NCI-H1436 (cell line): ENCODE results near the gene CACNA1H.
"Not testable (repeated sequence)": the region's sequence is repeated elsewhere in the genome, so short reads cannot be mapped to it uniquely, and the experiment has no call there.

Experiments
- DNase-seq: peaks from one replicate; lab custom pipeline; 2025; lab: John Stamatoyannopoulos, UW

CACNA1H gene

DNA sequence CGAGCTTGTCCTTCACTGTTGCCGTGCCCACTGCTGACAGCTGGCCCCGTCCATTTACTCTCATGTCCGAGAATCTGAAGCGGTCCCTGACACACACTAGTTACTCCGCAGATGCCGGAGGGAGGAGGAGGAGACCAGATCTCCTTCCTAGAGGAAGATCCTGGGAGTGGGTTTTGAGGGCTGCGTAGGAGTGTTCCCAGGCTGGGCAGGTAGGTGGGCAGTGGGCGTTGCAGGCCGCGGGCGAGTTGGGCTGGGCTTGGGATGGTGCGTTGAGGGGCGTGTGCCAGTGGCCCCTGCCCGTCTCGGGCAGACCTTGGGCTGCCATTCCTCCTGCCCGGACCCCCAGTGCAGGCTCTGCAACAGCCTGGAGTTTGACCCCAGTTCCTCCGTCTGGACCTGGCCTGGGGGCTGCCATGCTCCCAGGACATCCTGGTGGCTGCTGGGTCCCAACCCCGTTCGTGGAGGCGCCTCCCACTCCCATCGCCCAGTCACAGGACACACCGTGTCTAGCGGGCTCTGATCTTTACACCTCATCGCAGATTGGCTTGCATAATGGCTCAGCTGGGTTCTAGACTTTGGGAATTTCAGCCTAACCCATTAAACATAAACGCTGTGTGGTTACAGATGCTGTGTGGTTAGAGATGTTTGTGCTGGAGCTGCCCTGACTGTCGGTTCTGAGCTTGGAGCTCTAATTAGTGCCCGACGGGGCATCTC, 22.8 kb downstream of the CACNA1H start:
- no peak for DNase-seq

DNA sequence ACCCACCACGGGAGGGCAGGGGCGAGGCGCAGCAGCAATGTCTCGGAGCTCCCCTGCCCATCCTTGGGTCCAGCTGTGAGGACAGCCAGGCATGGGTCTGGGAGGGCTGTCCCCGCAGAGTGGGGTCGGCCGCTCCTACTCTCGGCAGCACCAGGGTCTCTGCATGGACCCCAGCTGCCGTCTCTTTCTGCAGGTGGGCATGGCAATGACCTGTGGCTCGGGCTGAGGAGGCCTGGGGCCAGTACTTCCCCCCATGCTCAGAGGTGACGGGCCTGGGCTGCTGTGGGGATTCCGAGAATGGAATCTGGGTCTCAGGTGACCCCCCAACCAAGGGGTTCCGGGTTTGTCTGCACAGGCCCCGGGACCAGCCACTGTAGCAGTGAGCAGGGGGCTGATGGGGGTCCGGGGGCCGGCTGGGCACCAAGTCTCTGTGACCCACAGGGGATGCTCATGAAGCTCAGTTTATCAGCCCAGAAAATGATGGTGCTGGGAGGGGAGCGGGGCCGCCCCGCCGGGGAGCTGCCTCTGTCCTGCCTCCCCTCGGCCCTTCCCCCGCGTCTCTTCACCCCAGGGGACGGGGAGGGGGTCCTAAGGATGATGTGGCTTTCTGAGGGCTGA, 23.5 kb downstream of the CACNA1H start:
- DNase-seq: no peak

DNA sequence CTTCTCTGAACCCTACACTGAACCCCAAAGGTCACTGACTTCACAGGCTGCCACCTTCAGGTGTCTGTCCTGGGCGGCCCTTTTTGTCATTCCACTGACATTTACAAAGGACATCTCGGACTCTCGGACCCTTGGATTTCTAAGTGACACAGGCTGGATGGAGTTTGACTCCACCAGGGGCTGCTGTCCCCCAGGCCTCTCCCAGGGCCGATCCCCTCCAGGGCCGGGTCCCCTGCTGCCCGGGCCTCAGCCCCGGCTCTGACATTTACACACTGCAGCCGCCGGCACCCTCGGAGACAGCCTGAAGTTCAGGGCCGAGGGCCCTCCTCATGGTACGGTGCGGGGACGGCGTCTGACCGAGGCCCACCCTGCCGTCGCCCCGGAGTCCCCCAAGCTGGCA, 24.1 kb downstream of the CACNA1H start:
- no peak for DNase-seq

DNA sequence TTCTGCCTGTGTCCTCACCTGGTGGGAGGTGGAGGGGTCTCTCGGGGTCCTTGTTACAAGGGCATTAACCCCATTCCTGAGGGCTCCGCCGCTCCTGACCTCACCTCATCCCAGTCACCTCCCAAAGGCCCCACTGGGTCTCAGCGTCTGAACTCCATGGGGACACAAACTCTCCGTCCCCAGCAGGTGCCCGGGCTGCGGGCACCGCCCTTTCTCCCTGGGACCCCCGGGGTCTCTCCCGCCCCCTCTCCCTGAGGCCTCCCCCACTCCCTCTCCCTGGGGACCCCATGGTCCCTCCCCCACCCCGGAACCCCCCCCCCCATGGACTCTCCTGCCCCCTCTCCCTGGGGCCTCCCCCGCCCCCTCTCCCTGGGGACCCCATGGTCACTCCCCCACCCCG, 24.8 kb downstream of the CACNA1H start:
- no peak for DNase-seq

DNA sequence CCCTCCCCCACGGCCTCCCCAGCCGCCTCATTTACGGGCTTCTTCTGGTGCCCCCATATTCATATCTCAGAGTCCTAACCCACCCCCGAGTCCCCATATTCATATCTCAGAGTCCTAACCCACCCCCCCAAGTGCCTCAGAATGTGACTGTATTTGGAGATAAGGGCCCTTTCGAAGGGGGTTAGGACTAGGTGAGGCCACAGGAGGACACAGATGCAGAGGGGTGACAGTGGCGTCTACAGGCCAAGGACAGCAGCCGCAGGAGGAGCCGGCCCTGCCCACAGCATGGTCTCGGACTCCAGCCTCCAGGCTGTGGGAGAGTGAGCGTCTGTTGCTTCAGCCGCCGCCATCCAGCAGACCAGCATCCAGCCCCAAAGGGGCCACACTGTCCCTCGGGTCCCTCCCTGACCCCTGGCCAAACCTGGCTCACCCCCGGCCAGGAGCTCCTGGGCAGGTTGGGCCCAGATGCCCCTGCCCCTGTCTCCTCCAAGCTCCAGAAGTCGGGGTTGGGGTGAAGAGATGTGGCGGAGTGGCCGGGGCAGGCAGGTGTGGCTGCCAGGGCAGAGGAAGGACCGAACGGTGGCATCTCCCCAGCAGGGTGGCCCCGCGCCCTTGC, 25.5 kb downstream of the CACNA1H start:
- no peak for DNase-seq

DNA sequence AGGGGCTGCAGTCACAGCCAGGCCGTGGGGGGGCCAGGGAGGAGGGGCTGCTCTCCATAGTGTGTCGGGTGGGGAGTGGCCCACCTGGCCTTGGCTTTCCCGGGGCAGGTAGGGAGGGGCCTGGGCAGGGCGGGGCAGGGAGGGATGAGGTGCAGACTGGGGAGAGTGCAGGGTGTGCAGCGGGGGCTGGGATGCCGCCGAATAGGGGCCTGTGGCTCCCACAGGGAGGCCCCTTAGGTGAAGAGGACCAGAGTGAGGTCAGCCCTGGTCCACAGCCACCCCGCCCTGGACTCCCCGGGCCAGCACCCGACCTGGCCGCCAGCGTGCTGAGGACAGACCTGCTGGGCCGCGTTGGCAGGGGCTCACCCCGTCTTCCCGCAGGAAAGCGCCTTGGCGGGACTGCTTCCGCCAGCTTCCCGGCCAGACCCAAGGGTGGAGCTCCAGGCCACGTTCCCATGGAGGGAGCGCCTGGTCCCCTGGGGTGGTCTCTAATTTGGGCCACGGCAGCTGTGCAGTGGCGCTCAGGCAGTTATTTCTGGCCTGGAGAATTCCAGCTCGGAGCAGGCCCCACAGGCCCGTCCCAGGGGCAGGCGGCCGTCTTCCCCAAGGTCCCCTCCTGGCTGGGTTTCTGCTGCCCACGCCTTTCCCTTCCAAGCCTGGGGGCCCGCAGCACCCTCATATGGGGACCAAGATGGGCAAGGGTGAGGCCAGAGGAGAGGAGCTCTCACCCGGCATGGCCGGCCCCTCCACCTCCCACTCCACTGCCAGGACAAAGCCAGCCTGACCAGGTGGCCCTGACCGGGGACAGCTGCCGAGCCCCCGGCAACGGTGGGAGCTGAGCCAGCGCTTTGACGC, 27.9 kb downstream of the CACNA1H start:
- DNase-seq: no peak

DNA sequence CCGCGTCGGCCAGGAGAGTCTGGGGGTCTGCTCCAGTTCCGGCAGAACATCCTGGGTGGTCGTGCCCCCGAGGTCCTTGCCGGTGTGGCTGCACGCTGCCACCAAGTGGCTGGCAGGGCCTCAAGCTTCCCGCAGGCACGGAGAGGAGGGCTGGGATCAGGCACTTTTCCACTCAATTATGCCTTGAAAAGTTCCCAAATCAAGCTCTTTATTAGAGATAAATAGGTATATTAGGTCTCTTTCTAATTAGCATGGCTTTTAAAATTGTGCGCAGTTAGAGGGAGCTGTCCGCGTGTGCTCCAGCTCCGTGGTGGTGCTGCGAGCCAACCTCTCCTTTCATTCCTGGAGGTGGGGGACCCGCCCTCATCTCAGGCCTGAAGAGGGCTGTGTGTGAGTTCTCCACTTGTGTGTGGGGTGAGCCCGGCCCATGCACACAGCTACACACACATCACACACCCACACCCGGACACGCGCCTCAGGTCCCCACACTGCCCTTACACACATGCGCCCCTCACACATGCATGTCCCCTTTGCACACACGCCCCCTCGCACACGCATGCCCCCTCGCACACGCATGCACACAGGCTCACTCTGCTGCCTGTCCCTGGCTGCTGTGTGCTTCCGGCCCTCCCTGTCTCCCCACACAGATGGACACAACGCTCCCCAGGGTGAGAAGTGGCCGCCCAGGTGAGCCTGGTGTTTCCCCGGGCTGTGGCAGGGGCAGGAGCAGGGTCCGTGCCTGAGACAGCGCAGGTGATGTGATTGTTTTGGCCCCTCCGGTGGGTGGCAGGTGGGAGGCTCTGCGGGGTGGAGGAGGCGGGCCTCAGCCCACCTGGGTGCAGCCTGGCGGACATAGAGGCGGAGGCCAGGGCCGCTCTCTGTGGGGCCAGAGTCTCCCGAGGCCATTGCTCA, 28.8 kb downstream of the CACNA1H start:
- DNase-seq: no peak

DNA sequence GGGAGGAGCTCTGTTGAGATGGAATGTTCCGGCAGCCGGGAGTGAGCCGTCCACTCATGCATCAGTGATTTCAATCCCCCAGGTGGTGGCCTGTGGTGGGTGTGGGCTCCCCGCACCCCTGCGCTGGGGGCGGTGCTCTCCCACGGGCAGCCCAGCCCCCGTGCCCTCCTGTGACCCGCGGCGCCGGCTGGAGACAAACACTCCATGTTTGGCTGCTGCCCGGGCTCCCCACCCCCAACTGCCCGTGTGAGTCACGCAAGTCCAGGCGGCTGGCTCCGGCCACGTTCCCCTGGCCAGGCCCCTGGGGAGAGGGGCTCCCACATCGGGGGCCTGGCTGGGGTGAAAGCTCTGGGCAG, 29.4 kb downstream of the CACNA1H start:
- no peak for DNase-seq

DNA sequence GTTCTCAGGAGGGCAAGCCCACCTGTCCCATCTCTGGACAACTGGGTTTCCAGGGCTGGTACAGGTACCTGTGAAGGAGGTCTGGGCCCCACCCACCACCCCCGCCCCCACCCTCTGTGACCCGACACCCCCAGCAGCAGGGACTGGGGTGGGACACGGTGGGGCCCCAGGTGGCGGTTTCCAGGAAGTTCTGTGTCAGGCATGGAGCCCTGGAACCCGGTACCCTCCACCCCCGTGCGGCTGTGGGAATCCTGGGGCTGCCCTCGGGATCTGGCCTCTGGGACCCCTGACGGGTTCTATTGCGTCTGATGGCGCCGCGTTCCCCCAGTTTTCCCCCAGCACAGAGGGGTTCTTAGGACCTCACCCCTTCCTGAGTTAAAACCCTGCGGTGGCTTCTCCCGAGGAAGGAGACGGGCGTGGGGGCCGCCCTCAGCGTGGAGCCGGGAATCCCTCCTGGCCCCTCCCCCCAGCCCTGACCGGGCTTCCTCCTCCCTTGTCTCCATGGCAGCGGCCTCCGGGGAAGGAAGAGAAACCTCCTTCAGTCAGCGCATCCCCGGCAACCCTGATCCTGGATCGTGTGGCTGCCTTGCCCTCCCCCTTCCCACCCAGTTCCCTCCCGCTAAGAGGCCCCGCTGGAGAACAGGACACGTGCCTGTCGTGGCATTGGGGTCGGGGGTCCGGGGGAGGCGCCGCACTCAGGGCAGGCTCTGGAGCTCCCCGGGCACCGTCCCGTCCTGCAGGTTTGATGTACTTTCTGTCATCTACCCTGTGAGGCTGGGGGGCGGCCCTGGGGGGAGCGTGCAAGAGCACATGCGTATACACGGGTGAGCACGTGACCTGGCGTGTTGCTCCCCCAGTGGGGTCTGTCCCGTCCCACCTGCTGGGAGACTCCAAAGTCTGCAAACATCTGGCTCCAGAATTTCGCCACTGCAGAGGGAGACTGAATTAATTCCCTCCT, 30.3 kb downstream of the CACNA1H start:
- peak; percentile 71 for DNase-seq

DNA sequence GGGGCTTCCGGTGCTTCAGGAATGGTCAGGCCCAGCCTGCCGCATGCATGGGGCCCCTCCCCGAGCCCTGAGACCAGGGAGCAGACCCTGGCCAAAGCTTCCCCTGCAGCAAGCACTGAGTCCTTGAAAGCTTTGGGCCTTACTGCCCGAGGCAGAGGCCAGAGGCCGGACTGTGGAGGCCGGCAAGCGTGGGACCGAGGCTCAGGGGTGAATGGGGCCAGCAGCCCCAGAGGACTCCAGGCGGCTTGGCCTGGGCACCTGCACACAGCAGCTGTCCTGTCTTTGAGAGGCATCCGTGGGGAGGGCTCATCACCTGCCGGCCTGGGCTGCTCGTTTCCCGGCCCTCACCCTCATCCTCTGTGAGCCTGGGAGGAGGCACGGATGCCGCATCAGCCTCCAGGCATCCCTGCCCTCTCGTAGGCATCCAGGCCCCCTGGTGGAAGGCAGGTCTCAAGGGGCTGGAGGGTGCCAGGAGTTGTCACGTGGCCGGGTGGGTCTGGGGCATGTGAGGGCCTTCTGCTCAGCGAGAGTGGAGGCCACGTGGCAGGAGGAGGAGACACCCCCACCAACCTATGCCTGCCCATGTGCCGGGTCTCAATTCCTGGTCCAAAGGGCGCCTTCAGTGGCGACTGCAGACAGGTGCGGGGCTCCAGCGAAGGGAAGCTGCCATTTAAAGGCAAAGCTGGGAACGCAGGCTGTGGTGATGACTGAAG, 31.4 kb downstream of the CACNA1H start:
- DNase-seq: peak; percentile 78

DNA sequence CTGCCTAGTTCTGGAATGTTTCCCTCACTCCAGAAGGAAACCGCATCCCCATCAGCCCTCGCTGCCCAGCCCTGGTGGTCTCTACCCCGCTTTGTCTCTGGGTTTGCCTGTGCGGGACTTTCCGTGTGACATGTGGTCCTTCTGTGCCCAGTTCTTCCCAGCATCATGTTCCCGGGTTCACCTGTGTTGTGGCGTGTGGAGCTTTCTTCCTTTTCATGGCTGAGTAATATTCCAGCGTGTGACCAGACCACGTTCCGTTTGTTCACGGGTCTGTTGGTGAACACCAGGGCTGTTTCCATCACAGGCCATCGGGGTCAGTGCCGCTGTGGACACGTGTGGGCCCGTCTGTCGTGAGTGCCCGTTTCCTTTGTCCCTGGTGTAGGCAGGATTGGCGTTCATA, 32.1 kb downstream of the CACNA1H start:
- DNase-seq: no peak

DNA sequence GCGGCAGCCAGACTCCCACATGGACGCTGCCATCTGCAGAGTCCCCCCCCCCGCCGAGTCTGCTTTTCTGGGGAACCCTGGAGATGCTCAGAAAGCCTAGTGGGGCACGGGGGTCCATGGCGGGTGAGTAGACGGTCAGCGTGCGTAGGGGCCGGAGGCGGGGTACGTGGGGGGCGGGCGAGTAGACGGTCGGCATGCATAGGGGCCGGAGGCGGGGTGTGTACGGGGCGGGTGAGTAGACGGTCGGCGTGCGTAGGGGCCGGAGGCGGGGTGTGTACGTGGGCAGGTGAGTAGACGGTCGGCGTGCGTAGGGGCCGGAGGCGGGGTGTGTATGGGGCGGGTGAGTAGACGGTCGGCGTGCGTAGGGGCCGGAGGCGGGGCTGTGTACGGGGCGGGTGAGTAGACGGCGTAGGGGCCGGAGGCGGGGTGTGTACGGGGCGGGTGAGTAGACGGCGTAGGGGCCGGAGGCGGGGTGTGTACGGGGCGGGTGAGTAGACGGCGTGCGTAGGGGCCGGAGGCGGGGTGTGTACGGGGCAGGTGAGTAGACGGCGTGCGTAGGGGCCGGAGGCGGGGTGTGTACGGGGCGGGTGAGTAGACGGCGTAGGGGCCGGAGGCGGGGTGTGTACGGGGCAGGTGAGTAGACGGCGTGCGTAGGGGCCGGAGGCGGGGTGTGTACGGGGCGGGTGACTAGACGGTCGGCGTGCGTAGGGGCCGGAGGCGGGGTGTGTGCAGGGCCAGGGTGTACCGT, 32.7 kb downstream of the CACNA1H start:
- not testable (repeated sequence) for DNase-seq

DNA sequence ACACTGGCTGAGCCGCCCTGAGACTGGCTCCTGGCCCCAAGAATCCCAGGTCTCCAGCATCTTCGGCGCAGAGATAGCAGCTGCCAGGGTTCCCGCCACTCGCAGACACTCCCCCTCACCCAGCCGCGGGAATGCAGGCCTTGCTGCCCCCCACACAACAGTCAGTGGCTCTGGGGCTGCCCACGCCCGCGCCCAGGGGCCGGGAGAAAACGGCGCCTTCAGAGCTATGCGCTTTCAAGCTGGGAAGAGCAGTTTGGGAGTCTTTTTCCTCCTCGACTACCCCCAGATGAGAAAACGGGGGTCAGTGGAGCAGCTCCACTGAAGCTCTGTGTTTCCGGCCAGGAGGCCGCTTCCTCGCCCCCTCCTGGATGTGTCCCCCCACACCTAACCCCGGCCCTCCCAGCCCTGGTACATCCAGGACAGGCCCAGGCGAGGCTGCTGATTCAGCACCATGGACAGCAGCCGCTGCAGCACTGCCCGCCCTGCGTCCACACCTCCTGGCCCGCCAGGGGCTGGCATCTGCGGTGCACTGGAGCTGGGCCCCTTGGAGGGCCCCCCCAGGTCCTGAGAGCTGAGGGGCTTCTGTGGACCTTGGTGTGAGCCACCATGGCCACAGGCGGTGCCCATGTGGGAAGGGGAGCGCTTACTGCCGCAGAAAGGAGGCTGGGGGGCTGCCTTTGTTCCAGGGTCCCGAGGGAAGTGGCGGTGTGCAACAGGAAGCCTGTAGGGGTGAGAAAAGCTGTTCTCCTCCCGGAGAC, 35.7 kb downstream of the CACNA1H start:
- DNase-seq: no peak

DNA sequence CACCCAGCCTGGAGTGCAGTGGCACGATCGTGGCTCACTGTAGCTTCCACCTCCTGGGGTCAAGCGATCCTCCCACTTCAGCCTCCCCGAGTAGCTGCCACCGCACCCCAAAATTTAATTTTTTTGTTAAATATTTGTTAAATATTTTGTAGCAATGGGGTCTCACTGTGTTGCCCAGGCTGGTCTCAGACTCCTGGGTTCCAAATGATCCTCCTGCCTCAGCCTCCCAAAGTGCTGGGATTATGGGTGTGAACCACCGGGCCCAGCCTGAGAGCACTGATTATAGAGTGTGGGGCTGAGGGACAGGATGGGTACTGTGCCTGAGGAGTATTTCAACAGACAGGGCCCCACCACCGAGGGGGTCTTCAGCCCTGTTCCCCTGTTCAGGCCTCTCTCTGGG, 36.5 kb downstream of the CACNA1H start:
- DNase-seq: no peak

DNA sequence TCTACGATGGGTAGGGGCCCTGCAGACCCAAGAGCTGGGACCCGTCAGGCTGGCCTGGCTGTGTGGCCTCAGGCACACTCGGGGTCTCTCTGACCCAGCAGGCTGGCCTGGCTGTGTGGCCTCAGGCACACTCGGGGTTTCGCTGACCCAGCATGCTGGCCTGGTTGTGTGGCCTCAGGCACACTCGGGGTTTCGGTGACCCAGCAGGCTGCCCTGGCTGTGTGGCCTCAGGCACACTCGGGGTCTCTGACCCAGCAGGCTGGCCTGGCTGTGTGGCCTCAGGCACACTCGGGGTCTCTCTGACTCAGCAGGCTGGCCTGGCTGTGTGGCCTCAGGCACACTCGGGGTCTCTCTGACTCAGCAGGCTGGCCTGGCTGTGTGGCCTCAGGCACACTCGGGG, 37.9 kb downstream of the CACNA1H start:
- not testable (repeated sequence) for DNase-seq

DNA sequence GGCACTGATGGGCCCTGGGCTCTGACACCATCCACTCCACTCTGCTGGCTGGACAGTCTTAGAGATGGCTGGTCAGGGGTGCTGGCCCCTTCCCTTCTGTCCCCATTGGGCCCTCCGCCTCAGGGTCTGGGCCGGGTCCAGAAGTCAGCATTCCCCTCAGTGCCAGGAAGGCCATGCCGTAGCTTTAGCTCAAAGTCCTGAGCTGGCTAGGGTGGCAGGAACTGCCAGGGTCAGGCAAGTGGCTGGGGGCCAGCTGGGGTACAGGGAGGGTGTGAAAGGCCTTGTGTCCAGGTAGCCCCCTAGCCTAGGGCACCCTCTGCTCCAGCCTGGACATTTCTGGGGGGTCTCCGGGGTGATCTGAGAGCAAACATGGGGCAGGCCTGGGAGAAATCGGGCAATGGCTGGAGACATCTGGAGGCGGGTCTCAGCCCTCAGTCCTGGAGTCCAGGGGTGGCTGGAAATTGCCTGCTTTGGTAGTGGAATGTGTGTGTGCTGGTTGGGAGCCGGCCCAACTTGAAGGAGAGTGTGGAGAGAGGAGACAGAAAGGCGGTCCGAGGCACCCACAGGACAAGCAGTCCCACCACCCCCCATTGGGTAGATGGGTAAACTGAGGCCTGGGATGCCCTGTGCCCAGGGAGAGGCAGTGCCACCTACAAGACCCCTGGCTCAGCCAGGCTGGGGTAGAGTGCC, 39.6 kb downstream of the CACNA1H start:
- no peak for DNase-seq

DNA sequence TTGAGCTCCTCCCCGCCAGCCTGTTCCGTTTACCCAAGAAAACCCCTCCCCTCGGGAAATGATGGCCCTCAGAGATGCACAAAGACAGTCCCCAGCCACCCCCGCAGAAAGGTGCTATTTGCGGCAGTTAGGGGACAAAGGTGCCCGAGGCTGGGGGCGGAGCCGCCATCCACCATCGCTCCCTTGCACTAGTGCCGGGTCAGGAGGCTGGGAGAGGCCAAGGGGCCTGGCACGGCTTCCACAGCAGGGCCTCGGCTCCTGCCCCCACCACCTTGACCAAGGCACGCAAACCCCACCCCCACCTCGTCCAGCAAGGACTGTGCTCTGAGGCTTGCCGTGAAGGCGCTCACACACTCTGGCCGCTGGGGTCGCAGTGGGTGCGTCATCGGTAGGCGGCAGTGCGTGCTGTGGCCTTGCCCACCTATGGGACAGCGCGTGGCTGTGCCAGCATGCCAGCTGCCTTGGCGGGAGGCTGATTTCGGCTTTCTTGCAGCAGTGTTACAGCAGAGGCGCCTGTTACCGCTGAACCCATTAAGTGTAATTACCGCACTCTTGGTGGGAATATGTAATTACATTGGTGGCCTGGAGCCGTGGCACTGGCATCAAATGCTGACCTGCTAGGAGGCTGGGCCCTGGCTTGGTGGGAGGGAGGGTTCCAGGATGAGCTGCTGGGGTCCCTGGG, 40.4 kb downstream of the CACNA1H start:
- peak; percentile 81 for DNase-seq
